ENCODE results near the gene OPCML. TPM values are rescaled to one million over a fixed set of nuclear protein-coding genes. Genes with fewer than 3 reads are reported as not detected.

The OPCML gene
- total RNA-seq, 3 donors from 2014 or later (not counting 1 experiment from before 2014, with no cell fraction given) = not detected

GRCh38 chr11:132865623-132866022 lies 666.7 kb downstream of the OPCML start:
- H3K27ac ChIP-seq (ENCODE audit: low read length) = no peak overlapping the region
- ATAC-seq (no peak), DNase-seq (no peak)
- H3K4me1 ChIP-seq (ENCODE audit: control insufficient read depth, insufficient read depth, low read length) = no peaks in the 10 kb centered on the region
- H3K27me3 Mint-ChIP-seq (ENCODE audit: low read depth in 2 of 2) = no peaks in the 10 kb centered on the region
- H3K36me3 Mint-ChIP-seq = no peaks in the 10 kb centered on the region
- intact Hi-C loops (cut with micrococcal nuclease) = no loop called here
- no peaks in the 10 kb centered on the region for H3K27me3 ChIP-seq (ENCODE audit: control insufficient read depth, insufficient read depth, low read length)
- no peaks in the 10 kb centered on the region for H3K9me3 ChIP-seq (ENCODE audit: control insufficient read depth, insufficient read depth, low read length)
- peaks cover 0 to 3% of the 10 kb centered on the region in 2 donors for H3K9me3 Mint-ChIP-seq
- TF ChIP-seq CTCF (IDR thresholded peaks at IDR 0.05) = no peak
- H3K36me3 ChIP-seq (ENCODE audit: control insufficient read depth, insufficient read depth, low read length) = no peaks in the 10 kb centered on the region
- no peak overlapping the region for H3K4me3 Mint-ChIP-seq
- H3K27ac Mint-ChIP-seq = no peak overlapping the region
- 80% methylated on average over 5 of the region's 5 CpGs for WGBS (ENCODE audit: insufficient coverage)
- H3K4me3 ChIP-seq (ENCODE audit: low read length) = no peak overlapping the region
- no peaks in the 10 kb centered on the region for H3K4me1 Mint-ChIP-seq

- DNase-seq = no peak
- Mint-ChIP-seq H3K4me1 (no peaks in the 10 kb centered on the region), H3K27me3 (ENCODE audit: low read depth in 2 of 2) (no peaks in the 10 kb centered on the region), H3K27ac (no peak overlapping the region), H3K9me3 (peaks cover 0 to 3% of the 10 kb centered on the region in 2 donors), H3K36me3 (no peaks in the 10 kb centered on the region), H3K4me3 (no peak overlapping the region)
- no peak for ATAC-seq
- no peak for TF ChIP-seq CTCF (IDR thresholded peaks at IDR 0.05)
- no peaks in the 10 kb centered on the region for H3K27me3 ChIP-seq (ENCODE audit: control insufficient read depth, insufficient read depth, low read length)
- H3K36me3 ChIP-seq (ENCODE audit: control insufficient read depth, insufficient read depth, low read length) = no peaks in the 10 kb centered on the region
- H3K4me1 ChIP-seq (ENCODE audit: control insufficient read depth, insufficient read depth, low read length) = no peaks in the 10 kb centered on the region
- H3K9me3 ChIP-seq (ENCODE audit: control insufficient read depth, insufficient read depth, low read length) = no peaks in the 10 kb centered on the region
- no peak overlapping the region for H3K4me3 ChIP-seq (ENCODE audit: low read length)
- H3K27ac ChIP-seq (ENCODE audit: low read length) = no peak overlapping the region
- intact Hi-C loops (cut with micrococcal nuclease) = no loop called here
- WGBS (ENCODE audit: insufficient coverage) = 83% methylated on average over 12 of the region's 17 CpGs
Observed at GRCh38 chr11:132864811-132865576, 667.3 kb downstream of the OPCML start.

GRCh38 chr11:132862933-132863332 lies 669.4 kb downstream of the OPCML start:
- no peaks in the 10 kb centered on the region for H3K27me3 ChIP-seq (ENCODE audit: control insufficient read depth, insufficient read depth, low read length)
- no peak overlapping the region for H3K27ac Mint-ChIP-seq
- WGBS (ENCODE audit: insufficient coverage) = 80% methylated on average over 5 of the region's 5 CpGs
- H3K27ac ChIP-seq (ENCODE audit: low read length) = no peak overlapping the region
- TF ChIP-seq CTCF (IDR thresholded peaks at IDR 0.05) = no peak
- H3K4me1 Mint-ChIP-seq = no peaks in the 10 kb centered on the region
- peaks cover 3 to 4% of the 10 kb centered on the region in 2 donors for H3K9me3 Mint-ChIP-seq
- no peaks in the 10 kb centered on the region for H3K9me3 ChIP-seq (ENCODE audit: control insufficient read depth, insufficient read depth, low read length)
- intact Hi-C loops (cut with micrococcal nuclease) = no loop called here
- ATAC-seq (no peak), DNase-seq (no peak)
- H3K27me3 Mint-ChIP-seq (ENCODE audit: low read depth in 2 of 2) = no peaks in the 10 kb centered on the region
- H3K36me3 ChIP-seq (ENCODE audit: control insufficient read depth, insufficient read depth, low read length) = no peaks in the 10 kb centered on the region
- H3K4me3 ChIP-seq (ENCODE audit: low read length) = no peak overlapping the region
- no peaks in the 10 kb centered on the region for H3K36me3 Mint-ChIP-seq
- H3K4me1 ChIP-seq (ENCODE audit: control insufficient read depth, insufficient read depth, low read length) = no peaks in the 10 kb centered on the region
- no peak overlapping the region for H3K4me3 Mint-ChIP-seq

- no peak for ATAC-seq
- no peaks in the 10 kb centered on the region for H3K36me3 Mint-ChIP-seq
- Histone ChIP-seq H3K4me1 (ENCODE audit: control insufficient read depth, insufficient read depth, low read length) (no peaks in the 10 kb centered on the region), H3K27ac (ENCODE audit: low read length) (no peak overlapping the region), H3K4me3 (ENCODE audit: low read length) (no peak overlapping the region), H3K27me3 (ENCODE audit: control insufficient read depth, insufficient read depth, low read length) (no peaks in the 10 kb centered on the region), H3K36me3 (ENCODE audit: control insufficient read depth, insufficient read depth, low read length) (no peaks in the 10 kb centered on the region), H3K9me3 (ENCODE audit: control insufficient read depth, insufficient read depth, low read length) (no peaks in the 10 kb centered on the region)
- DNase-seq = no peak
- H3K4me3 Mint-ChIP-seq = no peak overlapping the region
- WGBS (ENCODE audit: insufficient coverage) = 89% methylated on average over 5 of the region's 5 CpGs
- intact Hi-C loops (cut with micrococcal nuclease) = no loop called here
- no peaks in the 10 kb centered on the region for H3K27me3 Mint-ChIP-seq (ENCODE audit: low read depth in 2 of 2)
- no peak overlapping the region for H3K27ac Mint-ChIP-seq
- H3K9me3 Mint-ChIP-seq = peaks cover 0 to 4% of the 10 kb centered on the region in 2 donors
- no peak for TF ChIP-seq CTCF (IDR thresholded peaks at IDR 0.05)
- H3K4me1 Mint-ChIP-seq = no peaks in the 10 kb centered on the region
Observed at GRCh38 chr11:132862137-132862536, 670.2 kb downstream of the OPCML start.

Data from natural killer cell (primary cell).